HepG2 (cell line): ENCODE results near the gene OTUD7B. TPM values are rescaled to one million over a fixed set of nuclear protein-coding genes. Genes with fewer than 3 reads are reported as not detected.

Experiments used
- GFI1 ChIP-seq: sonication (generic); formaldehyde crosslinking; IDR thresholded peaks from 2 replicates; pipeline ENCODE4 v1.5.0; 2020; ENCODE audit warnings: missing genetic modification reagents, mild to moderate bottlenecking, borderline replicate concordance
- HDAC1 ChIP-seq: sonication (generic); formaldehyde crosslinking; IDR thresholded peaks from 2 replicates; pipeline ENCODE4 v1.5.1; 2020; ENCODE audit warnings: mild to moderate bottlenecking, missing genetic modification reagents
- HDAC6 ChIP-seq: fragments of 200-600 bp; sonication (generic); IDR thresholded peaks from 2 replicates; pipeline ENCODE4 v1.7.0; 2017; ENCODE audit warnings: mild to moderate bottlenecking, antibody characterized with exemption, low read length, low read depth
- MTA1 ChIP-seq: sonication (generic); formaldehyde crosslinking; IDR thresholded peaks from 2 replicates; pipeline ENCODE4 v1.4.0; 2020; ENCODE audit warnings: missing genetic modification reagents, mild to moderate bottlenecking, borderline replicate concordance
- MYC ChIP-seq: sonication (generic); formaldehyde crosslinking; IDR thresholded peaks from 2 replicates; pipeline ENCODE4 v1.9.0; 2021; ENCODE audit warnings: missing genetic modification reagents, borderline replicate concordance
- NONO ChIP-seq, 2 experiments: fragments of 450-650 bp in 1 of 2; sonication (generic) in 1 of 2; formaldehyde crosslinking in 1 of 2; IDR thresholded peaks in 1 of 2; conservative IDR thresholded peaks in 1 of 2; 2 replicates each; pipeline versions ENCODE4 v1.6.1 to v1.8.0; 2017 to 2022; ENCODE audit warnings: mild to moderate bottlenecking in 1 of 2, missing genetic modification reagents in 1 of 2, moderate library complexity in 1 of 2
- NR2F2 ChIP-seq: IDR thresholded peaks from 2 replicates; pipeline ENCODE4 v1.6.1; 2012; ENCODE audit warnings: low read depth, inconsistent platforms, borderline replicate concordance
- SKIL ChIP-seq: sonication (generic); formaldehyde crosslinking; IDR thresholded peaks from 2 replicates; pipeline ENCODE4 v1.8.0; 2022; ENCODE audit warnings: missing genetic modification reagents, mild to moderate bottlenecking, moderate library complexity, borderline replicate concordance
- WIZ ChIP-seq: sonication (generic); formaldehyde crosslinking; IDR thresholded peaks from 2 replicates; pipeline ENCODE4 v1.5.1; 2020; ENCODE audit warnings: mild to moderate bottlenecking, missing genetic modification reagents
- ZBTB4 ChIP-seq: sonication (generic); formaldehyde crosslinking; IDR thresholded peaks from 2 replicates; pipeline ENCODE4 v1.4.0; 2020; ENCODE audit warnings: missing genetic modification reagents, mild to moderate bottlenecking, borderline replicate concordance
- ZBTB7B ChIP-seq: sonication (generic); formaldehyde crosslinking; IDR thresholded peaks from 2 replicates; pipeline ENCODE4 v1.4.0; 2020; ENCODE audit warnings: missing genetic modification reagents
- ZNF264 ChIP-seq: sonication (generic); formaldehyde crosslinking; IDR thresholded peaks from 2 replicates; pipeline ENCODE4 v1.4.0; 2020; ENCODE audit warnings: missing genetic modification reagents
- ZNF317 ChIP-seq: sonication (generic); formaldehyde crosslinking; IDR thresholded peaks from 2 replicates; pipeline ENCODE4 v1.5.0; 2020; ENCODE audit warnings: mild to moderate bottlenecking, missing genetic modification reagents
- ZNF460 ChIP-seq: sonication (generic); formaldehyde crosslinking; IDR thresholded peaks from 2 replicates; pipeline ENCODE4 v1.5.1; 2020; ENCODE audit warnings: missing genetic modification reagents, mild to moderate bottlenecking, borderline replicate concordance
- ZNF737 ChIP-seq: sonication (generic); formaldehyde crosslinking; IDR thresholded peaks from 2 replicates; pipeline ENCODE4 v1.5.0; 2020; ENCODE audit warnings: missing genetic modification reagents, mild to moderate bottlenecking, borderline replicate concordance
- ZZZ3 ChIP-seq: sonication (generic); formaldehyde crosslinking; IDR thresholded peaks from 2 replicates; pipeline ENCODE4 v1.4.0; 2020; ENCODE audit warnings: missing genetic modification reagents, mild to moderate bottlenecking, borderline replicate concordance
- polyA plus RNA-seq, 8 experiments: library from polyadenylated mRNA; depleted of rRNA in 3 of 8; stranded (reverse) in 7 of 8; unstranded in 1 of 8; fragments of >200 nt; fragmentation: Illumina TruSeq in 4 of 8; extraction: Trizol in 4 of 8; gene quantifications; 2 replicates each; pipeline versions ENCODE4 v1.2.1 to v1.2.3, GENCODE V29; 2011 to 2016; ENCODE audit warnings: low read depth in 4 of 8, missing spikeins in 1 of 8, mixed read lengths in 1 of 8; ENCODE audit not compliant: insufficient read depth in 1 of 8
- total RNA-seq, 5 experiments: library from RNA; depleted of rRNA; stranded (reverse); fragments of >200 nt; fragmentation: Illumina TruSeq; extraction: Trizol; gene quantifications; 2 replicates each; pipeline ENCODE4 v1.2.3, GENCODE V29; 2016; ENCODE audit warnings: low read depth in 1 of 5
- TF ChIP-seq, protein P1 (sequence below): sonication (generic); formaldehyde crosslinking; IDR thresholded peaks from 2 replicates; pipeline ENCODE4 v1.9.0; 2021; ENCODE audit warnings: missing genetic modification reagents, borderline replicate concordance
- TF ChIP-seq, protein P2 (sequence below): IDR thresholded peaks from 2 replicates; pipeline ENCODE4 v1.6.1; 2012; ENCODE audit warnings: inconsistent platforms

The OTUD7B gene
- total and polyA plus RNA-seq, 2 of the 13 experiments (the other 11 are each of a cell fraction or from before 2014, with no cell fraction given), result 5.1 to 11.2 TPM

- peak; percentile 25; the same call in 1 of the 2 replicates for TF ChIP-seq SKIL
- TF ChIP-seq ZZZ3 (CRISPR knock-in tag), result no peak
- TF ChIP-seq ZNF737, result no peak
- TF ChIP-seq MTA1 (CRISPR knock-in tag), result no peak
- no peak for TF ChIP-seq NONO (IDR thresholded peaks at IDR 0.05)
- peak; percentile 85 for TF ChIP-seq NONO (CRISPR knock-in tag; conservative IDR thresholded peaks at IDR 0.05)
- TF ChIP-seq ZNF264 (CRISPR knock-in tag), result no peak
- no peak; the same call in 1 of the 2 replicates for TF ChIP-seq GFI1
- no peak for TF ChIP-seq HDAC6
- TF ChIP-seq ZBTB4, result no peak
- TF ChIP-seq, protein P1, sequence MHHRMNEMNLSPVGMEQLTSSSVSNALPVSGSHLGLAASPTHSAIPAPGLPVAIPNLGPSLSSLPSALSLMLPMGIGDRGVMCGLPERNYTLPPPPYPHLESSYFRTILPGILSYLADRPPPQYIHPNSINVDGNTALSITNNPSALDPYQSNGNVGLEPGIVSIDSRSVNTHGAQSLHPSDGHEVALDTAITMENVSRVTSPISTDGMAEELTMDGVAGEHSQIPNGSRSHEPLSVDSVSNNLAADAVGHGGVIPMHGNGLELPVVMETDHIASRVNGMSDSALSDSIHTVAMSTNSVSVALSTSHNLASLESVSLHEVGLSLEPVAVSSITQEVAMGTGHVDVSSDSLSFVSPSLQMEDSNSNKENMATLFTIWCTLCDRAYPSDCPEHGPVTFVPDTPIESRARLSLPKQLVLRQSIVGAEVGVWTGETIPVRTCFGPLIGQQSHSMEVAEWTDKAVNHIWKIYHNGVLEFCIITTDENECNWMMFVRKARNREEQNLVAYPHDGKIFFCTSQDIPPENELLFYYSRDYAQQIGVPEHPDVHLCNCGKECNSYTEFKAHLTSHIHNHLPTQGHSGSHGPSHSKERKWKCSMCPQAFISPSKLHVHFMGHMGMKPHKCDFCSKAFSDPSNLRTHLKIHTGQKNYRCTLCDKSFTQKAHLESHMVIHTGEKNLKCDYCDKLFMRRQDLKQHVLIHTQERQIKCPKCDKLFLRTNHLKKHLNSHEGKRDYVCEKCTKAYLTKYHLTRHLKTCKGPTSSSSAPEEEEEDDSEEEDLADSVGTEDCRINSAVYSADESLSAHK (CRISPR knock-in tag), result no peak
- TF ChIP-seq HDAC1 (CRISPR knock-in tag), result peak; percentile 93
- TF ChIP-seq ZNF317, result 0 out of 2 replicates have a peak, but pooled peaks have one; percentile 14
- no peak for TF ChIP-seq ZBTB7B
- TF ChIP-seq WIZ (CRISPR knock-in tag), result peak; percentile 75; the same call in 1 of the 2 replicates
- TF ChIP-seq NR2F2, result no peak
- TF ChIP-seq ZNF460 (CRISPR knock-in tag), result no peak
- TF ChIP-seq, protein P2, sequence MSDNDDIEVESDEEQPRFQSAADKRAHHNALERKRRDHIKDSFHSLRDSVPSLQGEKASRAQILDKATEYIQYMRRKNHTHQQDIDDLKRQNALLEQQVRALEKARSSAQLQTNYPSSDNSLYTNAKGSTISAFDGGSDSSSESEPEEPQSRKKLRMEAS, result peak; percentile 47; the same call in 1 of the 2 replicates
- no peak; the same call in 1 of the 2 replicates for TF ChIP-seq MYC (CRISPR knock-in tag)
Observed at GRCh38 chr1:149927563-149928400, 82.7 kb downstream of the OTUD7B start, which contains the start of gene SF3B4 (continued).
